H1 (cell line): ENCODE results near the gene BORCS8. TPM values are rescaled to one million over a fixed set of nuclear protein-coding genes. Genes with fewer than 3 reads are reported as not detected.

Source experiments
- CTCF ChIA-PET: fragments of 300-600 bp; sonication (Branson Sonifier 250); formaldehyde crosslinking; loops from one replicate; lab custom pipeline; 2021; ENCODE audit not compliant: partially characterized antibody; lab: Charles Lee
- POLR2A ChIA-PET: fragments of 300-600 bp; sonication (Branson Sonifier 250); formaldehyde crosslinking; loops from one replicate; lab custom pipeline; 2021; ENCODE audit warnings: inconsistent platforms; ENCODE audit not compliant: partially characterized antibody; lab: Charles Lee
- DNase-seq, 2 experiments: peaks; one replicate each; pipeline versions ENCODE4 v3.0.0 to v3.0.0-alpha.2; 2010 to 2022; ENCODE audit warnings: low spot score in 2 of 2, low read depth in 1 of 2, mixed read lengths in 1 of 2
- FAIRE-seq: peaks from 2 replicates; lab custom pipeline; 2011; peaks lifted over from hg19 to GRCh38; lab: Jason Lieb, UNC
- H2AFZ ChIP-seq: 2 replicates; pipeline ENCODE4 v1.8.1; 2012; ENCODE audit warnings: low read length, inconsistent platforms
- H2AK5ac ChIP-seq: 2 replicates; pipeline ENCODE4 v1.6.1; 2013; ENCODE audit warnings: low read depth, low read length
- H2BK120ac ChIP-seq: replicated peaks from 2 replicates; pipeline ENCODE3; 2013; ENCODE audit warnings: low read depth, low read length, inconsistent platforms
- H2BK12ac ChIP-seq: 2 replicates; pipeline ENCODE4 v1.6.1; 2013; ENCODE audit warnings: low read depth, low read length
- H2BK15ac ChIP-seq: 2 replicates; pipeline ENCODE4 v1.6.1; 2013; ENCODE audit warnings: low read length
- H2BK20ac ChIP-seq: 2 replicates; pipeline ENCODE4 v1.6.1; 2013; ENCODE audit warnings: low read length
- H2BK5ac ChIP-seq: 2 replicates; pipeline ENCODE4 v1.6.1; 2013; ENCODE audit warnings: low read depth, low read length
- H3K14ac ChIP-seq: 2 replicates; pipeline ENCODE4 v1.6.1; 2013; ENCODE audit warnings: inconsistent platforms; ENCODE audit not compliant: insufficient read length
- H3K18ac ChIP-seq: 2 replicates; pipeline ENCODE4 v1.6.1; 2013; ENCODE audit warnings: low read length; ENCODE audit errors: extremely low read depth
- H3K23ac ChIP-seq: 2 replicates; pipeline ENCODE4 v1.6.1; 2013; ENCODE audit warnings: inconsistent platforms; ENCODE audit not compliant: insufficient read length
- H3K23me2 ChIP-seq: 2 replicates; pipeline ENCODE4 v1.6.1; 2013; ENCODE audit warnings: low read depth, low read length
- H3K27ac ChIP-seq: 2 replicates; pipeline ENCODE4 v1.6.1; 2011; ENCODE audit warnings: low read depth, low read length, inconsistent platforms
- H3K27me3 ChIP-seq, 4 experiments: replicated peaks in 1 of 4; 1 replicate in 1 of 4; 2 replicates in 3 of 4; pipeline versions ENCODE4 v1.6.1 to v1.8.1; 2011 to 2013; ENCODE audit warnings: low read length in 3 of 4, mild to moderate bottlenecking in 3 of 4, inconsistent platforms in 2 of 4, mixed read lengths in 2 of 4, moderate library complexity in 1 of 4; ENCODE audit not compliant: control insufficient read depth in 3 of 4, insufficient read depth in 3 of 4; ENCODE audit errors: extremely low read depth in 1 of 4
- H3K36me3 ChIP-seq, 4 experiments: 2 replicates each; pipeline versions ENCODE4 v1.6.1 to v1.8.1; 2011 to 2013; ENCODE audit warnings: mild to moderate bottlenecking in 4 of 4, low read length in 3 of 4, moderate library complexity in 2 of 4, control low read depth in 1 of 4, inconsistent platforms in 1 of 4; ENCODE audit not compliant: insufficient read depth in 4 of 4, control insufficient read depth in 2 of 4
- H3K4ac ChIP-seq: replicated peaks from 2 replicates; pipeline ENCODE3; 2013; ENCODE audit warnings: low read length, low read depth, mixed read lengths, inconsistent platforms; ENCODE audit not compliant: insufficient read length
- H3K4me1 ChIP-seq, 4 experiments: replicated peaks in 1 of 4; 1 replicate in 1 of 4; 2 replicates in 3 of 4; pipeline versions ENCODE4 v1.6.1 to v1.8.1; 2011 to 2013; ENCODE audit warnings: low read length in 3 of 4, inconsistent platforms in 2 of 4, mixed read lengths in 1 of 4; ENCODE audit not compliant: insufficient read depth in 4 of 4, control insufficient read depth in 3 of 4
- H3K4me2 ChIP-seq, 2 experiments: 2 replicates each; pipeline versions ENCODE4 v1.6.1 to v1.8.1; 2011 to 2013; ENCODE audit warnings: low read depth in 2 of 2, low read length in 2 of 2, control low read depth in 1 of 2, inconsistent platforms in 1 of 2, mild to moderate bottlenecking in 1 of 2; ENCODE audit not compliant: insufficient read depth in 1 of 2
- H3K4me3 ChIP-seq, 4 experiments: fragments of 200-600, 300-600 bp in 1 of 4; sonication (generic), shearing (Covaris generic), sonication (Bioruptor Twin) in 1 of 4; 2 replicates each; pipeline versions ENCODE4 v1.5.1 to v1.8.1; 2011 to 2016; ENCODE audit warnings: low read length in 4 of 4, low read depth in 3 of 4, control low read depth in 2 of 4, inconsistent platforms in 2 of 4, mild to moderate bottlenecking in 2 of 4, mixed read lengths in 1 of 4, moderate library complexity in 1 of 4; ENCODE audit not compliant: insufficient read depth in 2 of 4; ENCODE audit errors: extremely low read depth in 1 of 4
- H3K56ac ChIP-seq: replicated peaks from 2 replicates; pipeline ENCODE3; 2013; ENCODE audit warnings: low read depth, mild to moderate bottlenecking, mixed read lengths, low read length, inconsistent platforms; ENCODE audit not compliant: insufficient read length
- H3K79me1 ChIP-seq: 2 replicates; pipeline ENCODE4 v1.6.1; 2013; ENCODE audit warnings: low read depth, low read length, control low read depth
- H3K79me2 ChIP-seq, 2 experiments: 2 replicates each; pipeline versions ENCODE4 v1.6.1 to v1.8.1; 2012 to 2013; ENCODE audit warnings: low read length in 2 of 2, mild to moderate bottlenecking in 2 of 2, inconsistent platforms in 1 of 2; ENCODE audit not compliant: insufficient read depth in 2 of 2, control insufficient read depth in 1 of 2
- H3K9ac ChIP-seq, 4 experiments: replicated peaks in 1 of 4; 1 replicate in 1 of 4; 2 replicates in 3 of 4; pipeline versions ENCODE4 v1.6.1 to v1.8.1; 2011 to 2013; ENCODE audit warnings: low read depth in 3 of 4, low read length in 3 of 4, control low read depth in 2 of 4, mild to moderate bottlenecking in 2 of 4, moderate library complexity in 2 of 4, inconsistent platforms in 1 of 4; ENCODE audit errors: extremely low read depth in 1 of 4
- H3K9me3 ChIP-seq, 2 experiments: 2 replicates each; pipeline versions ENCODE4 v1.6.1 to v1.8.1; 2012 to 2013; ENCODE audit warnings: mild to moderate bottlenecking in 2 of 2, moderate library complexity in 2 of 2, control low read depth in 1 of 2, inconsistent platforms in 1 of 2, low read depth in 1 of 2, low read length in 1 of 2, mixed read lengths in 1 of 2; ENCODE audit not compliant: insufficient read depth in 2 of 2
- H4K20me1 ChIP-seq, 2 experiments: replicated peaks in 1 of 2; 2 replicates each; pipeline versions ENCODE3 to v1.8.1; 2011 to 2013; ENCODE audit warnings: inconsistent platforms in 2 of 2, low read length in 2 of 2, mild to moderate bottlenecking in 1 of 2; ENCODE audit not compliant: insufficient read depth in 2 of 2, control insufficient read depth in 1 of 2
- H4K5ac ChIP-seq: 2 replicates; pipeline ENCODE4 v1.6.1; 2013; ENCODE audit warnings: low read length, low read depth, mixed read lengths, inconsistent platforms; ENCODE audit not compliant: insufficient read length
- H4K8ac ChIP-seq: 2 replicates; pipeline ENCODE4 v1.8.0; 2013; ENCODE audit warnings: mild to moderate bottlenecking, moderate library complexity, low read length, inconsistent platforms; ENCODE audit not compliant: insufficient read depth; ENCODE audit errors: extremely low read depth
- H4K91ac ChIP-seq: replicated peaks from 2 replicates; pipeline ENCODE3; 2013; ENCODE audit warnings: low read length, mixed read lengths, inconsistent platforms; ENCODE audit not compliant: insufficient read length
- CBX8 ChIP-seq: fragments of 300-800, 300-1000 bp; sonication (generic); IDR thresholded peaks from 2 replicates; pipeline ENCODE4 v1.7.1; 2016; ENCODE audit warnings: low read depth, low read length, borderline replicate concordance
- POU5F1 ChIP-seq: IDR thresholded peaks from 2 replicates; pipeline ENCODE4 v1.6.1; 2011; ENCODE audit warnings: low read depth, mild to moderate bottlenecking, low read length, moderate library complexity
- SP1 ChIP-seq: IDR thresholded peaks from 2 replicates; pipeline ENCODE4 v1.6.1; 2011; ENCODE audit warnings: low read depth, low read length
- WGBS, 2 experiments: shearing (Covaris generic) in 1 of 2; methylation state at CpG; one replicate each; pipeline versions ENCODE4 v1.1.6 to v1.1.7; 2013 to 2015; ENCODE audit warnings: low lambda C conversion rate in 2 of 2, mixed read lengths in 2 of 2, inconsistent platforms in 1 of 2, low coverage in 1 of 2, missing lambda C conversion rate in 1 of 2; ENCODE audit not compliant: insufficient replicate concordance in 2 of 2, insufficient coverage in 1 of 2, insufficient read length in 1 of 2; ENCODE audit errors: extremely low coverage in 1 of 2, missing lambda C conversion rate in 1 of 2; 5-methylcytosine and 5-hydroxymethylcytosine counted together
- polyA plus RNA-seq, 7 experiments: library from polyadenylated mRNA; depleted of rRNA in 3 of 7; stranded (reverse) in 5 of 7; unstranded in 2 of 7; fragments of >200 nt in 5 of 7; fragments of 200-250 nt in 2 of 7; gene quantifications; 1 replicate in 5 of 7; 2 replicates in 1 of 7; 4 replicates in 1 of 7; pipeline versions ENCODE4 v1.2.1 to v1.2.3, GENCODE V29; 2011 to 2013; ENCODE audit warnings: missing spikeins in 2 of 7, mixed read lengths in 2 of 7
- total RNA-seq: library from RNA; stranded (reverse); fragmentation: NEBNext Ultra II Directional; extraction: Animal tissue kit (Norgen Biotek cat#: 25700); gene quantifications from 2 replicates; pipeline ENCODE4 v1.2.1, GENCODE V29; 2021
- TF ChIP-seq, protein P1 (sequence below): IDR thresholded peaks from 2 replicates; pipeline ENCODE4 v1.6.1; 2011; ENCODE audit warnings: low read depth, mild to moderate bottlenecking, low read length; ENCODE audit not compliant: insufficient read depth

The BORCS8 gene
- total and polyA plus RNA-seq, 2 of the 8 experiments (the other 6 are each of a cell fraction or from before 2014, with no cell fraction given): 15.0 to 15.9 TPM

GRCh38 chr19:19223060-19223459 is 31.1 kb upstream of the BORCS8 start:
- TF ChIP-seq SP1 (no peak), CBX8 (no peak), POU5F1 (no peak)
- TF ChIP-seq, protein P1, sequence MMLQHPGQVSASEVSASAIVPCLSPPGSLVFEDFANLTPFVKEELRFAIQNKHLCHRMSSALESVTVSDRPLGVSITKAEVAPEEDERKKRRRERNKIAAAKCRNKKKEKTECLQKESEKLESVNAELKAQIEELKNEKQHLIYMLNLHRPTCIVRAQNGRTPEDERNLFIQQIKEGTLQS: no peak
- H3K23me2 ChIP-seq: peaks cover 5% of the 10 kb centered on the region; the same call in 1 of the 2 replicates
- no peak overlapping the region for H3K23ac ChIP-seq
- H2BK20ac ChIP-seq: no peak overlapping the region
- no peak for FAIRE-seq
- no peak overlapping the region for H3K4ac ChIP-seq
- H3K9me3 ChIP-seq: peaks cover 4 to 5% of the 10 kb centered on the region in 2 experiments; a peak in 2 of 4 replicates
- no peak overlapping the region for H3K4me3 ChIP-seq
- no peak overlapping the region for H2BK120ac ChIP-seq
- H3K79me1 ChIP-seq: no peaks in the 10 kb centered on the region
- H2BK5ac ChIP-seq: no peak overlapping the region
- no peak overlapping the region for H3K18ac ChIP-seq
- ChIA-PET CTCF (no interaction called here), POLR2A (no interaction called here)
- peaks cover 2 to 17% (median 11%) of the 10 kb centered on the region in 4 experiments for H3K27me3 ChIP-seq
- no peak overlapping the region for H2BK12ac ChIP-seq
- no peak overlapping the region for H3K27ac ChIP-seq
- 95% methylated on average over 5 of the region's 5 CpGs; no CpG with 5 or more reads in 1 of the 2 experiments for WGBS, 2 experiments
- no peaks in the 10 kb centered on the region for H4K20me1 ChIP-seq
- H3K4me2 ChIP-seq: no peak overlapping the region
- no peak overlapping the region for H2AK5ac ChIP-seq
- peaks cover 0 to 7% (median 3%) of the 10 kb centered on the region in 4 experiments; a peak in 4 of 7 replicates for H3K4me1 ChIP-seq
- H3K79me2 ChIP-seq: no peaks in the 10 kb centered on the region
- no peak overlapping the region for H2BK15ac ChIP-seq
- H4K91ac ChIP-seq: no peak overlapping the region
- no peak overlapping the region for H3K9ac ChIP-seq
- no peak overlapping the region for H4K5ac ChIP-seq
- H2AFZ ChIP-seq: no peak overlapping the region
- no peaks in the 10 kb centered on the region for H3K36me3 ChIP-seq
- H4K8ac ChIP-seq: no peak overlapping the region
- H3K14ac ChIP-seq: no peak overlapping the region
- DNase-seq: no peak
- H3K56ac ChIP-seq: no peak overlapping the region
